Keratinocyte (primary cell): ENCODE measurements around the gene DKC1. TPM values are rescaled to one million over a fixed set of nuclear protein-coding genes. Genes with fewer than 3 reads are reported as not detected.

Source experiments
- DNase-seq: peaks from one replicate; pipeline ENCODE4 v3.0.0-alpha.2; 2011; ENCODE audit warnings: low read depth, missing footprints, low spot score
- FAIRE-seq: peaks from 2 replicates; lab custom pipeline; 2011; peaks lifted over from hg19 to GRCh38; lab: Jason Lieb, UNC
- H2AFZ ChIP-seq: 2 replicates; pipeline ENCODE4 v1.6.0; 2012; ENCODE audit warnings: low read length, control low read depth, inconsistent platforms; ENCODE audit not compliant: control insufficient read depth
- H3K27ac ChIP-seq: 2 replicates; pipeline ENCODE4 v1.5.1; 2011; ENCODE audit warnings: low read length; ENCODE audit not compliant: control insufficient read depth, insufficient read depth
- H3K27me3 ChIP-seq: 3 replicates; pipeline ENCODE4 v1.6.0; 2011; ENCODE audit warnings: low read length; ENCODE audit not compliant: control insufficient read depth, insufficient read depth; ENCODE audit errors: extremely low read depth
- H3K36me3 ChIP-seq, 2 experiments: 2 replicates in 1 of 2; 3 replicates in 1 of 2; pipeline ENCODE4 v1.5.1; 2011; ENCODE audit warnings: low read length in 2 of 2, mild to moderate bottlenecking in 1 of 2; ENCODE audit not compliant: control insufficient read depth in 2 of 2, insufficient read depth in 2 of 2; ENCODE audit errors: extremely low read depth in 1 of 2
- H3K4me1 ChIP-seq: 3 replicates; pipeline ENCODE4 v1.5.1; 2011; ENCODE audit warnings: low read length; ENCODE audit not compliant: control insufficient read depth, insufficient read depth; ENCODE audit errors: extremely low read depth
- H3K4me2 ChIP-seq: 3 replicates; pipeline ENCODE4 v1.6.0; 2011; ENCODE audit warnings: low read depth, low read length; ENCODE audit not compliant: control insufficient read depth, insufficient read depth; ENCODE audit errors: extremely low read depth
- H3K4me3 ChIP-seq, 3 experiments: fragments of 200-600 bp in 1 of 3; sonication (generic) in 1 of 3; 2 replicates in 2 of 3; 3 replicates in 1 of 3; pipeline ENCODE4 v1.5.1; 2011 to 2016; ENCODE audit warnings: low read length in 3 of 3, mild to moderate bottlenecking in 3 of 3, control low read depth in 2 of 3, inconsistent platforms in 1 of 3, low read depth in 1 of 3, mixed read lengths in 1 of 3, mixed run types in 1 of 3, moderate library complexity in 1 of 3; ENCODE audit not compliant: control insufficient read depth in 2 of 3, insufficient read depth in 2 of 3; ENCODE audit errors: extremely low read depth in 1 of 3
- H3K79me2 ChIP-seq: 2 replicates; pipeline ENCODE4 v1.6.0; 2012; ENCODE audit warnings: low read length; ENCODE audit not compliant: control insufficient read depth, insufficient read depth
- H3K9ac ChIP-seq: 3 replicates; pipeline ENCODE4 v1.6.0; 2011; ENCODE audit warnings: low read length; ENCODE audit not compliant: control insufficient read depth, insufficient read depth; ENCODE audit errors: extremely low read depth
- H3K9me1 ChIP-seq: 3 replicates; pipeline ENCODE4 v1.6.0; 2011; ENCODE audit warnings: low read length; ENCODE audit not compliant: control insufficient read depth, insufficient read depth; ENCODE audit errors: extremely low read depth
- H3K9me3 ChIP-seq: 2 replicates; pipeline ENCODE4 v1.5.1; 2012; ENCODE audit warnings: low read depth, low read length; ENCODE audit not compliant: control insufficient read depth
- H4K20me1 ChIP-seq: 3 replicates; pipeline ENCODE4 v1.6.0; 2011; ENCODE audit warnings: low read length; ENCODE audit not compliant: control insufficient read depth, insufficient read depth; ENCODE audit errors: extremely low read depth
- CTCF ChIP-seq, 3 experiments: IDR thresholded peaks in 1 of 3; conservative IDR thresholded peaks in 1 of 3; optimal IDR thresholded peaks in 1 of 3; 2 replicates in 2 of 3; 3 replicates in 1 of 3; pipeline versions ENCODE3 to v1.5.1; 2011; ENCODE audit warnings: low read length in 3 of 3, mild to moderate bottlenecking in 3 of 3, moderate library complexity in 2 of 3, control low read depth in 1 of 3, inconsistent platforms in 1 of 3; ENCODE audit not compliant: insufficient read depth in 2 of 3; ENCODE audit errors: extremely low read depth in 1 of 3
- EZH2 ChIP-seq: IDR thresholded peaks from one replicate; pipeline ENCODE4 v1.6.1; 2012; ENCODE audit warnings: inconsistent platforms, mild to moderate bottlenecking, low read length, moderate library complexity
- dilution Hi-C: fragments of 300-500 bp; cut with MboI; formaldehyde crosslinking; loops from one replicate; pipeline ENCODE4 v1.7.0; 2020; ENCODE audit warnings: low sequenced_read_pairs; ENCODE audit not compliant: extremely low pct_ligation_motif_present
- polyA plus RNA-seq, 5 experiments: library from polyadenylated mRNA; depleted of rRNA in 3 of 5; stranded (reverse) in 3 of 5; stranded (forward) in 1 of 5; unstranded in 1 of 5; fragments of >200 nt; gene quantifications; 1 replicate in 1 of 5; 2 replicates in 3 of 5; 3 replicates in 1 of 5; pipeline versions ENCODE4 v1.2.1 to v1.2.3, GENCODE V29; 2011 to 2012; ENCODE audit warnings: missing spikeins in 2 of 5, low read depth in 1 of 5, low replicate concordance in 1 of 5

DKC1 gene
- polyA plus RNA-seq, 1 donor (not counting 4 experiments of a cell fraction or from before 2014, with no cell fraction given): 80.7 TPM

DNA sequence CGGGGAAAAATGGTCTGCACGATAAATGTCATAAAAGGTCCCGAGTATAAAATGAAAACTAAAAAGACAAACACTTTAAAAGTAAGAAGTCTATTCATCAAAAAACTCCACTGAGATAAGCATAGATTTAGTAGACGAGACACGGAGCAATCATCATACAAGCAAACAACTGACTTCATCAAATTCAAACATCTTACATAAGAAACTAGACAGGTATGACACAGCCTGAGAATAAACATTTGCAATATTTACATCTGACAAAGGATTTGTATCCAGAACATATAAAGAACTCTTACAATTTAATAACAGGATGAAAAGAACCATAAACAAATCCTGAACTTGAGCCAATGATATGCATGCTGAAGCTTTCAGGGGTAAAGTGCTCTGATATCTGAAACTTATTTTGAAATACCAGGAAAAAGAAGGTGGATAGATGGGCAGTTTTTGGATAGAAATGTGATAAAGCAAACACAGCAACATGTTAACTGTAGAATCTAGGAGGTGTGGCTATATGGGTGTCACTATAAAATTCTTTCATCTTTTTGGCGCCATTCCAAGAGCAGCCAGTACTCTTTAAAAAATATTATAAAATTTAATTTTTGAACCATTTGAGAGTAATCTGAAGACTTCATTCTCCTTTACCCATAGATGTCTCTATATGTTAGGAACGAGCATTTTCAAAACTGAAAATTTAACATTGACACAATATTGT lies 30.6 kb downstream of the DKC1 start:
- Histone ChIP-seq H3K4me2 (no peak overlapping the region), H3K9ac (no peak overlapping the region), H4K20me1 (no peaks in the 10 kb centered on the region), H3K36me3 (no peaks in the 10 kb centered on the region), H3K9me3 (no peaks in the 10 kb centered on the region), H2AFZ (no peak overlapping the region), H3K4me3 (no peak overlapping the region), H3K4me1 (no peaks in the 10 kb centered on the region), H3K9me1 (no peaks in the 10 kb centered on the region), H3K79me2 (no peaks in the 10 kb centered on the region), H3K27ac (no peak overlapping the region), H3K27me3 (no peaks in the 10 kb centered on the region)
- no peak for FAIRE-seq
- TF ChIP-seq CTCF (optimal IDR thresholded peaks at IDR 0.05 in 1 of 3, IDR thresholded peaks at IDR 0.05 in 1 of 3, conservative IDR thresholded peaks at IDR 0.05 in 1 of 3; ENCODE audit: extremely low read depth in 1 of 3, insufficient read depth in 2 of 3, low read length in 3 of 3) (no peak), EZH2 (no peak)
- DNase-seq: no peak
- dilution Hi-C loops: no loop called here

DNA sequence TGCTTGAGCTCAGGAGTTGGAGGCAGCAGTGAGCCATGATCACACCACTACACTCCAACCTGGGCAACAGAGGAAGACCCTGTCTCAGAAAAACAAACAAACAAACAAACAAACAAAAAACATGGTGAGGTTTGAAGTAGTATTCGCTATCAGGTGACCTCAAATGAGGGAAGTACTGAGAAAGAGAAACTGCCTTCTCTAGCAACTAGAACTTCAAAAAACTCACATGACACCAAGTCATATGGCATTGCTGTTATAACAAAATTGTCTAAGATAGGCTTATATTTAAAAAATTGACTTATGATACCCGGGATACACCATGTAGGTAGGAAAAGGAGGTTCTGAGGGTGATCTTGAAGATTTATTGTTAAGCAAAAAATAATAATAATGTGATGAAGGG lies 32.4 kb downstream of the DKC1 start:
- H3K4me1 ChIP-seq: no peaks in the 10 kb centered on the region
- FAIRE-seq: no peak

More for the DNA sequence above, 32.4 kb downstream of the DKC1 start:
- Histone ChIP-seq H3K9me3 (no peaks in the 10 kb centered on the region), H3K79me2 (no peaks in the 10 kb centered on the region), H3K9ac (no peak overlapping the region), H3K27me3 (no peaks in the 10 kb centered on the region), H3K36me3 (no peaks in the 10 kb centered on the region), H3K4me2 (no peak overlapping the region), H3K4me3 (no peak overlapping the region), H2AFZ (no peak overlapping the region), H3K9me1 (no peaks in the 10 kb centered on the region), H3K27ac (no peak overlapping the region), H4K20me1 (no peaks in the 10 kb centered on the region)
- TF ChIP-seq EZH2: no peak
- no peak for TF ChIP-seq CTCF (optimal IDR thresholded peaks at IDR 0.05 in 1 of 3, IDR thresholded peaks at IDR 0.05 in 1 of 3, conservative IDR thresholded peaks at IDR 0.05 in 1 of 3; ENCODE audit: extremely low read depth in 1 of 3, insufficient read depth in 2 of 3, low read length in 3 of 3)
- dilution Hi-C loops: no loop called here
- DNase-seq: no peak
